ENCODE data around the gene BABAM2. TPM values are rescaled to one million over a fixed set of nuclear protein-coding genes. Genes with fewer than 3 reads are reported as not detected.

Gene BABAM2
- polyA plus RNA-seq, 3 donors, result 33.2 to 52.8 (median 49.3) TPM

- peaks cover 0 to 10% of the 10 kb centered on the region in 2 donors for H3K4me1 ChIP-seq (ENCODE audit: control insufficient read depth in 1 of 2, insufficient read depth in 2 of 2, low read length in 2 of 2)
- no peaks in the 10 kb centered on the region for H4K20me1 ChIP-seq (ENCODE audit: insufficient read depth, low read length)
- Mint-ChIP-seq H3K4me1 (peaks cover 16% of the 10 kb centered on the region), H3K36me3 (peaks cover 30 to 43% of the 10 kb centered on the region in 2 donors), H3K27ac (peak overlapping the region in 1 of 7 donors; percentile 40), H3K4me3 (no peak overlapping the region), H3K27me3 (ENCODE audit: low read depth in 3 of 3) (peaks cover 0 to 3% (median 2%) of the 10 kb centered on the region in 3 donors), H3K9me3 (no peaks in the 10 kb centered on the region)
- no peaks in the 10 kb centered on the region for H3K27me3 ChIP-seq (ENCODE audit: control insufficient read depth in 2 of 2, insufficient read depth in 2 of 2, low read length in 2 of 2)
- intact Hi-C loops (cut with micrococcal nuclease), result loop anchor here in 1 of 2 donors (10.0 kb wide), 1 partner anchor 62 kb away; no protein-coding TSS in a partner anchor
- peaks cover 5 to 19% of the 10 kb centered on the region in 2 donors for H3K36me3 ChIP-seq (replicated peaks in 1 of 2; ENCODE audit: control insufficient read depth in 1 of 2, insufficient read depth in 2 of 2, low read length in 2 of 2)
- H3K79me2 ChIP-seq (ENCODE audit: insufficient read depth, low read length), result no peaks in the 10 kb centered on the region
- no peak overlapping the region for H3K27ac ChIP-seq (ENCODE audit: low read depth in 1 of 2, low read length in 2 of 2)
- H3K4me3 ChIP-seq (replicated peaks in 1 of 3; ENCODE audit: low read depth in 2 of 3, low read length in 3 of 3), result no peak overlapping the region
- no peaks in the 10 kb centered on the region for H3K9me3 ChIP-seq (replicated peaks in 1 of 2; ENCODE audit: control insufficient read depth in 1 of 2, insufficient read depth in 1 of 2, low read length in 2 of 2)
- no peak overlapping the region for H3K4me2 ChIP-seq (replicated peaks; ENCODE audit: extremely low read depth, low read length, poor library complexity, severe bottlenecking)
- WGBS (ENCODE audit: insufficient coverage), result 89% methylated on average over 13 of the region's 16 CpGs
- DNase-seq, result no peak
- TF ChIP-seq CTCF (IDR thresholded peaks at IDR 0.05), result no peak
- no peak overlapping the region for H3K9ac ChIP-seq (ENCODE audit: insufficient read depth, low read length, poor library complexity, severe bottlenecking)
- no peak overlapping the region for H2AFZ ChIP-seq (ENCODE audit: insufficient read depth, low read depth, low read length, poor library complexity, severe bottlenecking)
These were observed 446.6 kb downstream of the BABAM2 start for GRCh38 chr2:28336982-28337627.

GRCh38 chr2:28338046-28338817 is 447.7 kb downstream of the BABAM2 start:
- Mint-ChIP-seq H3K4me1 (peaks cover 26% of the 10 kb centered on the region), H3K27ac (peak overlapping the region in 2 of 7 donors; percentile 12 to 73), H3K27me3 (ENCODE audit: low read depth in 3 of 3) (peaks cover 0 to 3% (median 2%) of the 10 kb centered on the region in 3 donors), H3K9me3 (no peaks in the 10 kb centered on the region), H3K36me3 (peaks cover 25 to 34% of the 10 kb centered on the region in 2 donors), H3K4me3 (no peak overlapping the region)
- Histone ChIP-seq H2AFZ (ENCODE audit: insufficient read depth, low read depth, low read length, poor library complexity, severe bottlenecking) (no peak overlapping the region), H3K36me3 (replicated peaks in 1 of 2; ENCODE audit: control insufficient read depth in 1 of 2, insufficient read depth in 2 of 2, low read length in 2 of 2) (peaks cover 5 to 19% of the 10 kb centered on the region in 2 donors), H3K4me2 (replicated peaks; ENCODE audit: extremely low read depth, low read length, poor library complexity, severe bottlenecking) (no peak overlapping the region), H4K20me1 (ENCODE audit: insufficient read depth, low read length) (no peaks in the 10 kb centered on the region), H3K9me3 (replicated peaks in 1 of 2; ENCODE audit: control insufficient read depth in 1 of 2, insufficient read depth in 1 of 2, low read length in 2 of 2) (no peaks in the 10 kb centered on the region), H3K27me3 (ENCODE audit: control insufficient read depth in 2 of 2, insufficient read depth in 2 of 2, low read length in 2 of 2) (no peaks in the 10 kb centered on the region), H3K27ac (ENCODE audit: low read depth in 1 of 2, low read length in 2 of 2) (no peak overlapping the region), H3K4me3 (replicated peaks in 1 of 3; ENCODE audit: low read depth in 2 of 3, low read length in 3 of 3) (no peak overlapping the region), H3K79me2 (ENCODE audit: insufficient read depth, low read length) (no peaks in the 10 kb centered on the region), H3K4me1 (ENCODE audit: control insufficient read depth in 1 of 2, insufficient read depth in 2 of 2, low read length in 2 of 2) (peaks cover 11 to 21% of the 10 kb centered on the region in 2 donors), H3K9ac (ENCODE audit: insufficient read depth, low read length, poor library complexity, severe bottlenecking) (no peak overlapping the region)
- WGBS (ENCODE audit: insufficient coverage), result 89% methylated on average over 12 of the region's 14 CpGs
- no peak for DNase-seq
- no peak for TF ChIP-seq CTCF (IDR thresholded peaks at IDR 0.05)
- intact Hi-C loops (cut with micrococcal nuclease), result loop anchor here in 1 of 2 donors (10.0 kb wide), 1 partner anchor 63 kb away; no protein-coding TSS in a partner anchor
